ENCODE results near the gene KEAP1. TPM values are rescaled to one million over a fixed set of nuclear protein-coding genes. Genes with fewer than 3 reads are reported as not detected.

KEAP1 gene
- total RNA-seq, 4 donors from 2014 or later = 44.2 to 53.6 (median 46.9) TPM

- DNase-seq = peak in 2 of 3 donors; percentile 29 to 68
- H3K27me3 ChIP-seq = peaks cover 0 to 22% of the 10 kb centered on the region in 2 donors
- H3K27ac ChIP-seq = no peak overlapping the region
- peaks cover 0 to 5% (median 3%) of the 10 kb centered on the region in 4 donors for H3K4me1 ChIP-seq
- H3K36me3 ChIP-seq = no peaks in the 10 kb centered on the region
- no peak overlapping the region for H3K4me3 ChIP-seq
- H3K9me3 ChIP-seq = no peaks in the 10 kb centered on the region
- TF ChIP-seq POLR2A (IDR thresholded peaks at IDR 0.05) = no peak
- TF ChIP-seq CTCF (IDR thresholded peaks at IDR 0.05) = peak; percentile 34 to 78 (median 48)
Measured at GRCh38 chr19:10510301-10510802, 7.2 kb upstream of the KEAP1 start.

DNA sequence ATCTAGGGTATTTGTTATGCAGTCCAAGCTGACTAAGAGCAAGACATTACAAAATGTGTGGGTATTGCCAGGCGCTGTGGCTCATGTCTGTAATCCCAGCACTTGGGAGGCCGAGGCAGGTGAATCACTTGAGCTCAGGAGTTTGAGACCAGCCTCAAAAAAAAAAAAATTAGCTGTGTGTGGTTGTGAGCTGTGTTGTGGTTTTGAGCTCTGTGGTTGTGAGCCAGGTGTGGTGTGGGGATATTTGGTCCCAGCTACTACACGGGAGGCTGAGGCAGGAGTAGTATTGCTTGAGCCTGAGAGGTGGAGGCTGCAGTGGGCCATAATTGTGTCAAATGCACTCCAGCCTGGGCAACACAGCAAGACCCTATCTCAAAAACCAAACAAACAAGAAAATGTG lies 5.6 kb upstream of the KEAP1 start:
- Histone ChIP-seq H3K9me3 (no peaks in the 10 kb centered on the region), H3K36me3 (no peaks in the 10 kb centered on the region), H3K27ac (no peak overlapping the region), H3K4me1 (peaks cover 0 to 6% (median 3%) of the 10 kb centered on the region in 4 donors), H3K27me3 (peaks cover 0 to 7% of the 10 kb centered on the region in 2 donors), H3K4me3 (no peak overlapping the region)
- DNase-seq = no peak
- no peak for TF ChIP-seq CTCF (IDR thresholded peaks at IDR 0.05)
- TF ChIP-seq POLR2A (IDR thresholded peaks at IDR 0.05) = no peak

DNA sequence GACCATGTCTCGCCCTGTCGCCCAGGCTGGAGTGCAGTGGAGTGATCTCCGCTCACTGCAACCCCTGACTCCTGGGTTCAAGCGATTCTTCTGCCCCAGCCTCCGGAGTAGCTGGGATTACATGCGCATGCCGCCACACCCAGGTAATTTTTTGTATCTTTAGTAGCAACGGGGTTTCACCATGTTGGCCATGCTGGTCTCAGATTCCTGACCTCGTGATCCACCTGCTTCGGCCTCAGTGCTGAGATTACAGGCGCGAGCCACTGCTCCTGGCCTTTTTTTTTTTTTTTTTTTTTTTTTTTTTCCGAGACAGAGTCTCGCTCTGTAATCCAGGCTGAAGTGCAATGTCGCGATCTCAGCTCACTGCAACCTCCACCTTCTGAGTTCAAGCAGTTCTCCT lies 4.9 kb upstream of the KEAP1 start:
- TF ChIP-seq POLR2A (IDR thresholded peaks at IDR 0.05) (no peak), CTCF (IDR thresholded peaks at IDR 0.05) (no peak)
- no peak for DNase-seq
- H3K9me3 ChIP-seq = no peaks in the 10 kb centered on the region

DNA sequence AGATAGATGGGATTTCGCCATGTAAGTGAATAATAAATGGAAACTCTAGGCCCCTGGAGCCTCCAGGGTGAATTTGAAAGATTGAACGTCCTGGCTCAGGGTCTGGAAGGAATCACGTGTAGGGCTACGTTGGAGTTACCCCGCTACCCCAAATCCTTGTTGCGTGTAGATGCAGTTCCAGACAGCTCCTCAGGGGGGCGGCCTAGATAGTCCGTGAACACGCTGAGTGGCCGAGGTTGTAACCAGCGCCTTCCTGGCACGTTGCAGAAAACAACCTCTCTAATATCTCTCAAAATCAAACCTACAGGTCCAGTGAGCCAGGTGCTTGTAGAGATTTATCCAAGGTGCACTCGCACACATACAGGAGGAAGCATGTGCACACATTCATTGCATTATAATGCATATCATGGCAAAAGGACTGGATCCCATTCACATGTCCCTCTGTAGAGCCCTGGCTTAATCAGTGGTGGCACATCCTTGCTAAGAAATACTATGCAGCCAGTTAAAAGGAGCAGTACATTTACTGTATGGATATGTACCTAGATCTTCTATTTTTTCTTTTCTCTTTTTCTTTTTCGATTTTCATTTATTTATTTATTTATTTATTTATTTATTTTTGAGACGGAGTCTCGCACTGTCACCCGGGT lies 2.5 kb upstream of the KEAP1 start:
- no peaks in the 10 kb centered on the region for H3K27me3 ChIP-seq
- DNase-seq = peak; percentile 73 to 91 (median 82)
- no peak overlapping the region for H3K4me3 ChIP-seq
- no peaks in the 10 kb centered on the region for H3K36me3 ChIP-seq
- H3K4me1 ChIP-seq = peaks cover 0 to 17% (median 5%) of the 10 kb centered on the region in 4 donors
- TF ChIP-seq CTCF (IDR thresholded peaks at IDR 0.05) = peak; percentile 47 to 79 (median 76)
- TF ChIP-seq POLR2A (IDR thresholded peaks at IDR 0.05) = no peak
- no peaks in the 10 kb centered on the region for H3K9me3 ChIP-seq
- no peak overlapping the region for H3K27ac ChIP-seq

More for the DNA sequence above, 4.9 kb upstream of the KEAP1 start:
- H3K27ac ChIP-seq = no peak overlapping the region
- no peak overlapping the region for H3K4me3 ChIP-seq
- no peaks in the 10 kb centered on the region for H3K36me3 ChIP-seq
- H3K4me1 ChIP-seq = peaks cover 0 to 6% (median 3%) of the 10 kb centered on the region in 4 donors
- H3K27me3 ChIP-seq = no peaks in the 10 kb centered on the region

GRCh38 chr19:10502524-10503001 lies 593 bp downstream of the KEAP1 start:
- H3K27ac ChIP-seq = peak overlapping the region; percentile 97 to 99 (median 98)
- peak overlapping the region; percentile 79 to 100 (median 96) for H3K4me3 ChIP-seq
- TF ChIP-seq CTCF (IDR thresholded peaks at IDR 0.05) (peak in 2 of 6 experiments; percentile 13 to 27), POLR2A (IDR thresholded peaks at IDR 0.05) (peak; percentile 61 to 70)
- no peaks in the 10 kb centered on the region for H3K9me3 ChIP-seq
- peak; percentile 89 to 97 (median 92) for DNase-seq
- peaks cover 0 to 11% (median 0%) of the 10 kb centered on the region in 3 donors for H3K36me3 ChIP-seq
- peaks cover 0 to 48% (median 11%) of the 10 kb centered on the region in 4 donors for H3K4me1 ChIP-seq
- H3K27me3 ChIP-seq = no peaks in the 10 kb centered on the region

Data from Peyer's patch (tissue), 4 donors.